RWPE2 (cell line): ENCODE measurements around the gene AMY2A.
"Not testable (repeated sequence)": the region's sequence is repeated elsewhere in the genome, so short reads cannot be mapped to it uniquely, and the experiment has no call there.

ENCODE experiments used
- ATAC-seq: fragments of 200-7000 bp; cut with Tn5 transposase; 3 replicates; pipeline ENCODE4 v1.9.1; 2021; ENCODE audit warnings: low read depth
- DNase-seq: peaks from one replicate; pipeline ENCODE4 v3.0.0-alpha.2; 2020; ENCODE audit warnings: low spot score
- H3K27ac ChIP-seq: fragments of 450-650 bp; 2 replicates; pipeline ENCODE4 v1.5.1; 2017; ENCODE audit warnings: mild to moderate bottlenecking; ENCODE audit not compliant: poor library complexity, severe bottlenecking
- H3K27me3 ChIP-seq: fragments of 250-450 bp; sonication (Bioruptor Pico); 2 replicates; pipeline ENCODE4 v1.5.1; 2021; ENCODE audit warnings: mild to moderate bottlenecking, moderate library complexity; ENCODE audit not compliant: insufficient read depth, poor library complexity, severe bottlenecking
- H3K36me3 ChIP-seq: fragments of 250-450 bp; sonication (Bioruptor Pico); 2 replicates; pipeline ENCODE4 v1.5.1; 2020; ENCODE audit warnings: low read depth, mild to moderate bottlenecking, moderate library complexity
- H3K4me1 ChIP-seq: fragments of 250-450 bp; sonication (Bioruptor Pico); 2 replicates; pipeline ENCODE4 v1.5.1; 2021; ENCODE audit warnings: mild to moderate bottlenecking, moderate library complexity; ENCODE audit not compliant: insufficient read depth, poor library complexity, severe bottlenecking
- H3K4me3 ChIP-seq: fragments of 250-450 bp; sonication (Bioruptor Pico); 2 replicates; pipeline ENCODE4 v1.5.1; 2021; ENCODE audit warnings: mild to moderate bottlenecking, moderate library complexity; ENCODE audit not compliant: severe bottlenecking
- H3K9me3 ChIP-seq: fragments of 250-450 bp; sonication (Bioruptor Pico); 2 replicates; pipeline ENCODE4 v1.5.1; 2021; ENCODE audit warnings: mild to moderate bottlenecking, moderate library complexity; ENCODE audit not compliant: severe bottlenecking

AMY2A gene

DNA sequence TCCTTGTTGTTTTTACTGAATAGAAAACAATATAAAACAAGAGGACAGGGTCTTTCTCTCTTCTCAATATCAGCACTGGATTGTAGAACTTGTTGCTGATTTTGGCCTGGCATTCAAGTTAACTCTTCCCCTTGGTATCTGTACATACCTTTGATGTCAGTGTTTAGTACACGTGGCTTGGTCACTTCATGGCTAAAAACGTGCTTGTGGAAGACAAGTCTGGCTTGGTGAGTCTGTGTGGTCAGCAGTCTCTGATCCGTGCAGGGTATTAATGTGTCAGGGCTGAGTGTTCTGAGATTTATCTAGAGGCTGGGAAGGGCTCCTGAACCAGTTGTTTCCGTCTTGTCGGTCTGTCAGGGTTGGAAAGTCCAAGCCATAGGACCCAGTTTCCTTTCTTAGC, 38.2 kb downstream of the AMY2A start, which contains the start of gene AMY1A:
Gene AMY1A (plus strand): TSS at position 301 of the 400 bp plus-strand sequence. CDS start 571 bp downstream, outside the sequence.
- not testable (repeated sequence) for H3K4me1 ChIP-seq, DNase-seq, H3K36me3 ChIP-seq, H3K4me3 ChIP-seq, H3K27ac ChIP-seq, H3K9me3 ChIP-seq, ATAC-seq, H3K27me3 ChIP-seq
